ENCODE measurements around the gene UBE3B.

UBE3B gene

DNA sequence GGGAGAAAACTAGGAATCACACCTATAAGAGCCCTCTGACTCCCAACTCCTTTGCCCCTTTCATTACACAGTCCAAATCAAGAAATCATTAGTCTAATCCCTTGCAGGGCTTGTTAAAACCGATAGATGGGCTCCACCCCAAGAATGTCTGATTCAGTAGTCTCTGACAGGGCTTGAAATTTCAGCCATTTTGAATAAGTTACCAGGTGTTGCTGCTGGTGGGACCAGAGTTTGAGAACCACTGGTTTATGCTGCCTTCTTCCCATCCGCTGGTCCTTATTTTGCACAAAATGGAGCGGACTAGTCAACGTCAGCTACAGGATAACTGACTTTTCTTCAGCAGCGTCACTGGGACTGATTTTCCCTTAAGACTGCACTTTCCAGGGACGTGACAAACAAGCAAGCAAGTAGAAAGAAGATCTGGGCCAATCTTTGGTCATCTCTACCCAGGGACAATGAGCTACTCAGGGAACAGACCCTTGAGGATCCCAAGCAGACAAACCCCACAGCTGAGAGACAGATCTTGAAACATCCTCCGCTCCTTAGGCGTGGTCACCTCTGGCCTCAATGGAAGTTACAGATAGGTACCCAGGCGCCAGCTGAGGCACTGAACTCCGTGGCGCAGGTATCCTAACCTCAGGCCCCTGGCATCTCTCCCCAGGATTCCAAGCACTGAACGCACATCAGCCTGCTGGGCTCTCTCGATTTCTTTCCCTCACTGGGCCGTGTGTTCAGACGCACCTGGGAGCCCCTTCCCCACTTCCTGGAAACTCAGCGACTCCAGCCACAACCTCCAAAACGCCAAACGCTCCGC is 1.2 kb upstream of the UBE3B start:
- no peak for DNase-seq

- no peak for DNase-seq
These were observed 638 bp upstream of the UBE3B start for GRCh38 chr12:109476807-109477184.

DNA sequence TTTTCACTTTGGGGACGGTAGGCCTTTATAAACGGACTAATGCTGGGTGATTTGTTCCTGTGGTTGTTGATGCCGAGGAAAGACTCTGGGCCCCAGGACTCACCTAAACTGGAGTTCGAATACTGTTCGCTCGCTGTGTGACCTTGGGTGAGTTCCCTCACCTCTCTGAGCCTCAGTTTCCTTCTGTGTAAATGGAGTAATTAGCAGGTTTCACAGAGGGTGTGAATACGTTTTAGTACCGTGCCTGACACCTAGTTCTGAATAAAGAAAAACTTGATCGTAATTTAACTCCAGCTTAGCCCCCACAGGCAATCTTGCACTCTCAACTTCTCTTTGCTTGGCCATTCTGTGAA is 505 bp downstream of the UBE3B start:
- DNase-seq: no peak

GRCh38 chr12:109479761-109480160 is 2.3 kb downstream of the UBE3B start:
- no peak for DNase-seq

DNA sequence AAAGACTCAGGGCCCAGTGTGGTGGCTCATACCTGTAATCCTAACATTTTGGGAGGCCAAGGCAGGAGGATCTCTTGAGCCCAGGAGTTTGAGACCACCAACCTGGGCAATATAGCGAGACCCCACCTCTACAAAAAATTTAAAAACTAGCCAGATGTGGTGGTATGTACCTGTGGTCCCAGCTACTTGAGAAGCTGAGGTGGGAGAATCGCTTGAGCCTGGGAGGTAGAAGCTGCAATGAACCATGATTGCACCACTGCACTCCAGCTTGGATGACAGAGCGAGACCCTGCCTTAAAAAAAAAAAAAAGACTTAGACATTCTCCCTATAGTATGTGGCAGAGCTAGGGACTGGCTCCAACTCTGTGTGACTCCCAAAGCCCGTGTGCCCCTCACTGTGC is 2.9 kb downstream of the UBE3B start:
- DNase-seq: no peak

GRCh38 chr12:109481863-109482262 is 4.4 kb downstream of the UBE3B start:
- no peak for DNase-seq

DNA sequence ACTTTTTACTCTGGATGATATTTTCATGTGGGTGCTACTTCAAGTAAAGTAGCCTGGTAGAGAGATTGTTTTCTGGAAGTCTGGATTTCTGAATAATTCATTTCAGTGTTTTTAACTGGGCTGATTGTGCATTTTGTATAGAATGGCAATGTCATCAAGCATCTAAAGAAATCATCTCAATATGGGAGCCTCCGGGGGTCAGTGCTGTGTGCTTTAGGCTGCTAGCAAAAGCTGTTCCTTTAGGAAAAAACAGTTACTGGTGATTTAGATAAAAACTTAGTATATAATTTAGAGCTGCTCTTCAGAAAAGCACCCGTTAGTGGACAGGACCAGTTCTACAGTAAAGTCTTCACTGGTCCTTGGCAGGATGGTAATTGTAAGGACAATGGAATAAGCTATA is 5.1 kb downstream of the UBE3B start:
- DNase-seq: no peak

- DNase-seq: no peak
These were observed 5.5 kb downstream of the UBE3B start for GRCh38 chr12:109482894-109483293.

DNA sequence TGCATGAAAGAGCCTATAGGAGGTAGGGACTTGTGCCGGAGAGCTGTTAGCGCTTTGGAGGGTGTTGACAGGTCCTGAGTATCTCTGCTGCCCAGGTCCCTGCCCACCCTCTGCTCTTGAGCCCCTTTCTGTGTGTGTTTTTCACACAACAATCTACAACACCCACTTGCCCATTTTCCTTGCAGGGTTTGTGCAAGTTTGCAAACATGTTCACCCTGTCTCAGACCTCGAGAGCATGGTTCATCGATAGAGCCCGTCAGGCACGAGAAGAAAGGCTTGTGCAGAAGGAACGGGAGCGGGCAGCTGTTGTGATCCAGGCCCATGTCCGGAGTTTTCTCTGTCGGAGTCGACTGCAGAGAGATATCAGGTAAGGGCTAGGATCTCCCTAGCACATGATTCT is 5.9 kb downstream of the UBE3B start:
- no peak for DNase-seq

DNA sequence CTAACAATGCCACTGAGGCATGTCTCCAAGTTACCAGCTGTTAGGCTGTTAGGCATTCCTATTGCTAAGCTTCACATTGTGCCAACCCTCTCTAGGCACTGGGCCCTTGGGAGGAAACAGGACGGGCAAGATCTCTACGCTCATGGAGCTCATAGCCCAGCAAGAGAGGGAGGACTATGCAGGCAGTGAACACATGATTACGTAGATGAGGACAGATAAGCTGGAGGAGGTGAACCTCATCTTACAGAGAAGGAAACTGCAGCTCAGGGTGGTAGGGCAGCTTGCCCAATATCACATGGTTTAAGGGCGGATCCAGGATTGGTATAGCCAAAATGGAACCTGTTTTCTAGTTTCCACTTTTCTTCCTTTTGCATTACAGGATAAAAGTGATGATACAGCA is 7.8 kb downstream of the UBE3B start:
- no peak for DNase-seq

DNA sequence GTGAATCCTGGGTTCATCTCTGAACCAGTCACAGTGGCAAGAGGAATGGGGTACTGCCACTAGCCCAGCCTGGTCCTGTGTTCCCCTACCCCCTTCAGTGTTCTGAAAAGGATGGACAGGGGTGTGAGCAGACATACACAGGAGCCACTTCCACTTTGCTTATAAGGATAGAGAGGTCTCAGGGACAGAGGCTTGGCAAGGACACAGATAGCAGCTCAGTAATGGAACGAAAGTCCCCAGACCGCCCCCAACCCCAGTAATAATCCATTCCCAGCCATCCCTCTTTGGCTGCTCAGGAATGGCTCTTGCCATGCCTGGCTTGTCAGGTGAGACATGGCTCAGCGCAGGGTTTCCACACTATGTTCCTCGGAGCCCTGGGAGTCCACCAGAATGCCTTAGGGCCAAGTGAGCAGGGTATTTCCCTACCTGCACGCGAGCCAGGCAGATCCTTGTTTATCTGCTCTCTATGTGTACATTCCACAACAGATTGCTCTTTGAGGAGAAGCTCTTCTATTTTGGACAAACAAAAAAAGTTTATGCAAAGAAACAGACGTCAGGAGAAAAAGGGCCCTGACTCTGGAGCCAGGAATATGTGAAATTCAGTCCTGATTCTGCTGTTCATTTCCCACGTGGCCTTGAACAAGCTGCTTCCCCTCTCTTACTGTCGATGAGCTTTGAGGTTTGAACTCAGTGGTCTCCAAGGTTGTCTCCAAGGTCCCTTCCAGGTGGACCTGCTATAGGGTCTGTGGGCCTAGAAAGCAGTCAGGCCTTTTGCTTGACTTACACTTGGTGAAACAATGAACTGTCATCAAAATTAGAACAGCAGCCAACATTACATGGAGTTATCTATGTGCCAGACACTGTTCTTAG is 10.0 kb downstream of the UBE3B start:
- DNase-seq: no peak

GRCh38 chr12:109488051-109488665 is 10.7 kb downstream of the UBE3B start:
- DNase-seq: no peak

DNA sequence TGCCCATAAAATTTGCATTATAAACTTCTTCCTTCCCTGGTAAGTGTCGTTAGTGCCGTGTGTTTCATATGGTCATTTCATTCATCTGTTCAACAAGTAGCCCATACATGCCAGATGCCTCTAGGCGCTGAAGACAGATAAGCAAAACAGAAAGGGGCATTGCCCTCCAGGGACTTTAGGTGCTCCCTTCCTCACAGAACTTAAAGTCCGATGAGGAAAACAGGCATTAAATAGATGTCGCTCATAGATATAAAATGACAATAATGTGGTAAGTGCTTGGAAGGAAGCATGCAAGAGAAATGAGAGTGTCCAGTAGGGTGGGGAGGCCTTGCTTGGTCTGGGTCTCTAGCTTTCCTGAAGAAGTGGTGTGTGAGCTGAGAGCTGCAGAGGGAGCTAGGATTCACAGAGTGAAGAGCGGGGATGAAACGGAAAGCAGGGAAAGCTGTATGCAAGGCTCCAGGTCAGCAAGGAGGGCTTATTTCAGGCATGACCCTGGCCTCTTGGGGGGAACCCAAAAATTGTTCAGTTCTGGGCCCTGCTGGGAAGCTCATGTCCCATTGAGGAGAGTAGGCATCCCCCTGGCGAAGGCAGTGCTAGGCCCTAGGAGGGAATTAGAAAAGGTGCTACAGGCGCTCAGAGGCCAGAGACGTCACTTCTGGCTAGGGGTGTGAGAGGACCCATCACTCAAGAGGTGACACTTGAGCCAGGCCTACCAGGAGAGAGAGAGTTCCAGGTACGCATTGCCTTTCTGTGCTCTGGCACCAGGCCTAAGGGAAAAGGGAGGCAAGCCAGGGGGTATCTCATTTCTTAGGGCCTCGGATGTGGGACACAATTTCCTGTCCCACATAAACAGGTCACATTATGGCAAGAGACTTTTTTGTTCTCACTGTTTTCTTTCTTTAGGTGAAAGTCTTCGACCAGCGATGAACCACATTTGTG is 11.9 kb downstream of the UBE3B start:
- no peak for DNase-seq

DNA sequence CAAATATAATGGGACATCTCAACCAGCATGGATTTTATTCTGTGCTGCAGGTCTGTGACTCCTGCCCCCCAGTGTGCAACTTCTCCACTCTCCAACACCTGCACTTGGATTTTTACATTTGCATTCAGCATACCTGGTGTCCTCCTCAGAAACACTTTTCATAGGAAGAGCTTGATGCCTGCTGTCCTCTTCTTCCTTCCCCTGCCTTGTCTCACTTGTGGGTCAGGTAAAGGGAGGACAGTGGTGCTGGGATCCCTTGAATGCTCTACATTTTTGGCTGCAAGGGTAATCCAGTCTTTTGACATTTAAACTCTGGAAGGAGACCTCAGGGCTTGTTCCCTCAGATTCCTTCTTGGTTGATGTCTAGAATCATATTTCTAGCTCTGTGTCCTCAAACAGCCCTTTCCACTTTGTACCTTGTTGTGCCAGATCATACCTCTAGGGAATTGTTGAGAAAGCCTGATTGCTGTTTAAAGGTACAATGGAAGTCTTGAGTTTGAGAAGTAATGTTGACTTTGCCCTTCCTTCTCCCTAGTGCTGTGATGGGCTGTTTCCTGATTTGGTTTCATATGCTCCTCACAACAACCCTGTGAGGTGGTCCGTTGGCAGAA is 12.6 kb downstream of the UBE3B start:
- DNase-seq: no peak

- no peak for DNase-seq
These were observed 14.2 kb downstream of the UBE3B start for GRCh38 chr12:109491671-109492070.

DNA sequence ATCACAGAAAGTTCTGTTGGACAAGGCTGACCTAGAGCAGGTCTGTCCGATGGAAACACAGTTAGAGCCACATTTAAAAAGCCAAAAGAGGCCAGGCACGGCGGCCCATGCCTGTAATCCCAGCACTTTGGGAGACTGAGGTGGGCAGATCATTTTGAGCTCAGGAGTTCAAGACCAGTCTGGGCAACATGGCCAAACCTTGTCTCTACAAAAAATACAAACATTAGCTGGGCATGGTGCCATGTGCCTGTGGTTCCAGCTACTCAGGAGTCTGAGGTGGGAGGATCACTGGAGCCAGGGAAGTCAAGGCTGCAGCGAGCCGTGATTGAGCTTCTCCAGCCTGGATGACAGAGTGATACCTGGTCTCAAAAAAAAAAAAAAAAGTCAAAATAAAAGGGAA is 14.9 kb downstream of the UBE3B start:
- no peak for DNase-seq

DNA sequence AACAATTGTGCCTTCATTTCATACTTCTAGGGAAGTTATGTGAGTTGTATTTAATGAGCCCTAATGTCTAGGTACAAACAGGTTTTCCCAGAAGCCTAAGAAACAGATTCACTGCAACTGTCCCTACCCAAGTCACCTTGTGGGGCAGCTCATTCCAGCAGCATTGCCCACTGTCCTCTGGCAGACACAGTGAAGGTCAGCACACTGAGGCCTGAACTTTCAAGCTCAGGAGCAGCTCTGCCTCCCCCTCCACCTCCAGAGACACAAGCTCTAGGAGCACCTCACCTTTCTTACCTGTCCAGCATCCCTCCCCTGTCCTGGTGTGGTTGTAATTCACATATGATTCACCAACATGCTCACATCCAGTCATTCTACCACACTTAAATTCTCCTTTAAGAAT is 15.7 kb downstream of the UBE3B start:
- DNase-seq: no peak

DNA sequence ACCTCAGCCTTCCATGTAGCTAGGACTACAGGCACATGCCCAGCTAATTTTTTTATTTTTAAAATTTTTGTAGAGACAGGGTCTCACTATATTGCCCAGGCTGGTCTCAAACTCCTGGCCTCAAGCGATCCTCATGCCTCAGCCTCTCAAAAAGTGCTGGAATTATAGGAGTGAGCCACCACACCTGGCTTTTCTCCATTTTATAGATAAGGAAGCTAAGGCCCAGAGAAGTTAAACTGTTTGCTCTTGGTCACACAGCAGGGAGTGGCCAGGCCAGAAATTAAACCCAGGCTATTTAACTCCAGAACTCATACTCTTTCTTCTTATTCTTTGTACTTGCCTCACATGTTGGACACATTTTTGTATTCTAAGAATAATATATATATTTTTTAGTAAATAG is 16.5 kb downstream of the UBE3B start:
- DNase-seq: no peak

- no peak for DNase-seq
These were observed 17.0 kb downstream of the UBE3B start for GRCh38 chr12:109494348-109494881.

- no peak for DNase-seq
These were observed 17.6 kb downstream of the UBE3B start for GRCh38 chr12:109495012-109495411.

DNA sequence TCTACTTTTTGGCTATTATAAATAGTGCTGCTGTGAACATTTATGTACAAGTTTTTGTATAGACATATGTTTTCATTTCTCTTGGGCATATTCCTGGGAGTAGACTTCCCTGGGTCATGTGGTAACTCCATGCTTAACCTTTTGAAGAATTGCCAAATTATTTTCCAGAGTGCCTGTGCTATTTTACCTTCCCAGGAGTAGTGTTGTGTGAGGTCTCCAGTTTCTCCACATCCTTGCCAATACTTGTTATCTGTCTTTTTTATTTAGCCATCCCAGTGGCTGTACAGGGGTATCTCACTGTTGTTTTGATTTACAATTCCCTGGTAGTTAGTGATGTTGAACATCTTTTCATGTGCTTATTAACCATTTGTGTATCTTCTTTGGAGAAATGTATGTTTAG is 18.9 kb downstream of the UBE3B start:
- DNase-seq: no peak

DNA sequence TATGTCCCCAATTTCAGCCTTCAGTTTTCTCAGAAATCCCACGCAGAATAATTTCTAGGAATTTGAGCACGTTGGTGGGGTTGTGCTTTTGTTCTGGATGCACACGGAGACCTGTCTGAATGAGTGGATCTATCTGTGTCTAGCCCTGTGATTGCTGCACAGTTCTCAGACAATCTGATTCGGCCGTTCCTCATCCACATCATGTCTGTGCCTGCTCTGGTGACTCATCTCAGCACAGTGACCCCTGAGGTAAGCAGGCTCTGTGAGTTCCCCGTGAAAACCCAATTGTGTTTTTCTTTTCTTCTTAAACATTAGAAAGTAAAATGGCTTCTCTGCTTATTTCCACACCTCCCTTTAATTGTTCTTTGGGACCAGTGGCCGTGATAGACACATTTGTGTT is 20.2 kb downstream of the UBE3B start:
- DNase-seq: no peak
